Measurements from ENCODE around the gene OR10T2.
"Not testable (repeated sequence)": the region's sequence is repeated elsewhere in the genome, so short reads cannot be mapped to it uniquely, and the experiment has no call there.

The OR10T2 gene

DNA sequence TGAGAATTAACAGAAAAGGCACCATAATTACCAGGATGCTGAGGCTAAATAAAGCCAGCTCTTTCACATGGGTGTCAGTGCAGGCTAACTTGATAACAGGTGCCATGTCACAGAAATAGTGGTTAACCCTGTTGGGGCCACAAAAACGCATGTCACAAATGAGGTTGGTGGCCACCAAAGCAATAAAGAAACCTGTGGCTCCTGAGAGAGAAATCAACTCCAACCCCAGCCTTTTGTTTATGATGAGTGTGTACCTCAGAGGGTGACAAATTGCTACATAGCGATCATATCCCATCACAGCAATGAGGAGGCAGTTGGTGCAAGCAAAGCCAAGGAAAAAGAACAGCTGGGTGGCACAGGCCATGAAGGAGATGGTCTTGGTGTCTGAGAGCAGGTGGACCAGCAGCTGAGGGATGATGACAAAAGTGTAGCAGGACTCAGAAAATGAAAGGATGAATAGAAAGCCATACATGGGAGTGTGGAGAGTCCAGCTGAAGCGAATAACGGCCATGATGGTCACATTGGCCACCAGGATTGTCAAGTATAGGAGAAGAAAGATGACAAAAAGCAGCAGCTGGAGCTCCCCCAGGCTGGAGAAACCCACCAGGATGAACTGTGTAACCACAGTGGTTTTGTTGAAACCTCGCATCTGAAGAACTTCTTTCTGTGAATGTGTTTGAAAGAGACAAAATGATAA lies at the start of gene OR10T2:
Gene OR10T2 (minus strand): TSS at position 649 of the 697 bp plus-strand sequence. CDS start 0 bp downstream, at position 649.
- in situ Hi-C loops (cut with MboI; ENCODE audit: low sequenced_read_pairs), result no loop called here

DNA sequence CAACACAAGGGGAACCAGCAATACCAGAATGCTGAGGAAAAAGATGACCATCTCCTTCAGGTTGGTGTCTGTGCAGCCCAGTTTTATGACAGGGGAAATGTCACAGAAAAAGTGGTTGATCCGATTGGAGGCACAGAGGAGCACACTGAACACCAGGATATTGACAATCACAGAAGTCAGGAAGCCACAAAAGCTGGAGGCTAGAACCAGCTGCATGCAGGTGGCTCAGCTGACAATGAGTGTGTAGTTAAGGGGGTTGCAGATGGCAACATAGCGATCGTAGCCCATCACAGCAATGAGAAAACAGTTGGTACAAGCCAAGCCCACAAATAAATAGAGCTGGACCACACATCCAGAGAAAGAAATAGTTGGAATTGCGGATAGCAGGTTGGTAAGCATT lies 46.1 kb upstream of the OR10T2 start:
- in situ Hi-C loops (cut with MboI; ENCODE audit: low sequenced_read_pairs), result no loop called here

- in situ Hi-C loops (cut with MboI; ENCODE audit: low sequenced_read_pairs), result no loop called here
Observed at GRCh38 chr1:158434741-158435140, 35.5 kb upstream of the OR10T2 start.

DNA sequence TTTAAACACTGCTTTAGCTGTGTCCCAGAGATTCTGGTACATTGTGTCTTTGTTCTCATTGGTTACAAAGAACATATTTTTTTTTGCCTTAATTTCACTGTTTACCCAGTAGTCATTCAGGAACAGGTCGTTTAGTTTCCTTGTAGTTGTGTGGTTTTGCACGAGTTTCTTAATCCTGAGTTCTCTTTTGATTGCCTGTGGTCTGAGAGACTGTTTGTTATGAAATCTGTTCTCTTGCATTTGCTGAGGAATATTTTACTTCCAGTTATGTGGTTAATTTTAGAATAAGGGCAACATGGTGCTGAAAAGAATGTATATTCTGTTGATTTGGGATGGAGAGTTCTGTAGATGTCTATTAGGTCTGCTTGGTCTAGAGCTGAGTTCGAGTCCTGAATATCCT lies 30.9 kb upstream of the OR10T2 start:
- in situ Hi-C loops (cut with MboI; ENCODE audit: low sequenced_read_pairs), result not testable (repeated sequence)

GRCh38 chr1:158426137-158426536 lies 26.9 kb upstream of the OR10T2 start, which contains the start of gene OR10K2:
TSS of gene OR10K2 (minus strand) at chr1:158426237. CDS start at chr1:158420866, 5,371 bp downstream.
- in situ Hi-C loops (cut with MboI; ENCODE audit: low sequenced_read_pairs), result no loop called here

GRCh38 chr1:158425027-158425426 lies 25.8 kb upstream of the OR10T2 start:
- in situ Hi-C loops (cut with MboI; ENCODE audit: low sequenced_read_pairs), result no loop called here

GRCh38 chr1:158422212-158422611 lies 22.9 kb upstream of the OR10T2 start:
- in situ Hi-C loops (cut with MboI; ENCODE audit: low sequenced_read_pairs), result no loop called here

- in situ Hi-C loops (cut with MboI; ENCODE audit: low sequenced_read_pairs), result no loop called here
Observed at GRCh38 chr1:158417586-158417985, 18.3 kb upstream of the OR10T2 start.

GRCh38 chr1:158414651-158415345 lies 15.5 kb upstream of the OR10T2 start:
- in situ Hi-C loops (cut with MboI; ENCODE audit: low sequenced_read_pairs), result no loop called here

- in situ Hi-C loops (cut with MboI; ENCODE audit: low sequenced_read_pairs), result no loop called here
Observed at GRCh38 chr1:158407092-158407491, 7.8 kb upstream of the OR10T2 start.

DNA sequence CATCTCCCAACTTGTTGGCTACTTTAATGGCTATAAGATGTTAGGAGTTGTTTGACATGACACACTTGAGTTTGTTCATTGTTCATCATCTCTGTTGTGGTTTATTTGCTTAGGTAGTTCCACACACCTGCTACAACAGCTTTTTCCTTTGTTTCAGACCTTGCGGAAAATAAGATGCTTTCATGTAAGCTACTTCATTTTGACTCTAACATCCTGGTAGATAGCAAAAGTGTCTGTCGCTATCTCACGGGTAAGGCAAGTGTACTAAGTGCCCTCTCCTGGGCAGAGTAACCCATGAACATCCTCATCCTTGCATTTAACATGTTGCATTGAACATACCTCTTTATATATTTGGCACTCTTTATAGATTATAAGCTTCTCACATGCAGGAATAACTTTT lies 1.6 kb upstream of the OR10T2 start:
- in situ Hi-C loops (cut with MboI; ENCODE audit: low sequenced_read_pairs), result no loop called here

- in situ Hi-C loops (cut with MboI; ENCODE audit: low sequenced_read_pairs), result no loop called here
Observed at GRCh38 chr1:158396646-158397045, 2.6 kb downstream of the OR10T2 start.

DNA sequence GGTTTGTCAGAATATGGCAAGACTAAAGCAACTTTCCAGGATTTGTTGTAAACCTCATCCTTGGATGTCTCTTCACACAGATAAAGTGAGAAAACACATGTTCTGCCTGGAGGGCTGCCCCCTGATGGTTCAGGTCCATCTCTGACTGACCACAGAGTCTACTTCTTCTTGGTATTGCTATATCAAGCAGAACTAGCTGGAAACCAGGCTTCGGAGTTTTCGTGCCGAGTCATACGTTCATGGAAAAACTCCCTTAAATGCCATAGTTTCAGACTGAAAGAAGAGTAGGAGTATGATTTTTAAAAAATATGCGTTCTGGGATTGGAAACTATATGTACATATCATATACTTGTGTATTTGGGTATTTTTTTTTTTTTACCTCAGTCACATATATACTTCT lies 5.8 kb downstream of the OR10T2 start:
- in situ Hi-C loops (cut with MboI; ENCODE audit: low sequenced_read_pairs), result no loop called here

DNA sequence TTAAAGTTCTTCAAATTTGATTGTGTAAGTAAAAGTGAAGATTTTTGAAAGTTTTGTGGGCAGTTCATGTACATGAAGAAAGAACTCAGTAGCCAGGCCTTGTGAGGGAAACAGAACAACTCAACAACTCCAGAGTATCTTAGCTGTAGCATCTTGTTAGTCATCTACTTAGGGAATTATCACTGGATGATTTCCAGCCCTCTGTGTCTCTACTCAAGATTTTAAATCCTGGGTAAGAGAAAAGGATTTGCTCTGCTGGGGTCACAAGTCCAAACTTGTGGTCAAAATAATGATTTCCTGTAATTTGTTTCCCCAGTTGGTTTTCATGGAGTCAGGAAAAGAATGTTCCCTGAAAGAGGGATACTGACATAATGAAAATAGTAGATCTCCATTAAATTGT lies 8.2 kb downstream of the OR10T2 start:
- in situ Hi-C loops (cut with MboI; ENCODE audit: low sequenced_read_pairs), result no loop called here

GRCh38 chr1:158390331-158390730 lies 8.9 kb downstream of the OR10T2 start:
- in situ Hi-C loops (cut with MboI; ENCODE audit: low sequenced_read_pairs), result no loop called here

- in situ Hi-C loops (cut with MboI; ENCODE audit: low sequenced_read_pairs), result no loop called here
Observed at GRCh38 chr1:158374860-158375259, 24.4 kb downstream of the OR10T2 start.

DNA sequence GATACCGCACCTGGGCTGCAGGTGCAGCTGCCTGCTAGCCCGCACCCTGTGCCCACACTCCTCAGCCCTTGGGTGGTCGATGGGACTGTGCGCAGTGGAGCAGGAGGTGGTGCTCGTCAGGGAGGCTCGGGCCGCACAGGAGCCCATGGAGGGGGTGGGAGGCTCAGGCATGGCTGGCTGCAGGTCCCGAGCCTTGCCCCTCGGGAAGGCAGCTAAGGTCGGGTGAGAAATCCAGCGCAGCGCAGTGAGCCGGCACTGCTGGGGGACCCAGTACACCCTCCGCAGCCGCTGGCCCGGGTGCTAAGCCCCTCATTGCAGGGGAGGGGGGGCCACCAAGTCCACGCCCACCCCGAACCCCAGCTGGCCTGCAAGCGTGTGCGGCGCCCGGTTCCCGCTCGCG lies 25.2 kb downstream of the OR10T2 start:
- in situ Hi-C loops (cut with MboI; ENCODE audit: low sequenced_read_pairs), result not testable (repeated sequence)

DNA sequence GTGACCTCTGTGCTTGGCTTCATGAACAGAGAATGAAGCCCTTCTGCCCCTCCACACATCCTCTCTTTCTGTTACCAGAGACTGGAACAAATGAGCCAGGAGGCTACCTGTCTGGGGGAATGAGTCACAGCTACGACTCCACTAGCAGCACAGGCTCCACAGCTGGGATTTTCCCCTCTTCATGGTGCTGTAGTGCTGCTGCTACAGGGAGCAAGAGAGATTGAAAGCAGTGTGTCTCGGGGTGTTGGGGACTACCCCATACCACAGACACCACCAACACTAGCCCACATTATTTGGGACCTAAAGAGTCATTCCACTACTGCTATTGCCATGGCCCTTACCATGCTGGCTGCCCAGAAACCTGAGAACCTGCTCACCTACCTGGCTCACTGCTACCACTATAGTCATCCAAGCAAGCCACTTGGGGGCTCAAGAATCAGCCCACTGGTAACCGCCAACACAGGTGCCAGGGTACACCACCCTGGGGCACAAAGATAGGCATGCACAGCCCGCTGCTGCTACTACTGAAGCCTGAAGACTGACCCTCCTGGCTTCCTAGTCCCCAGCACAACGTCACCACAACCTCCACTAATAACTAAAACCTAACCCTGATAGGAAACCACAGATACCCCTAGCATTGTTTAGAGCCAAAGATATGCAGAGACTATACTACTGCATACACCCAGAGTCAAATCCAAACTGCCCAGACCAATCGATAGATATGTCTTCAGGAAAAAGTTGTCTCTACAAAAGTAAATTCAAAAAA lies 27.9 kb downstream of the OR10T2 start:
- in situ Hi-C loops (cut with MboI; ENCODE audit: low sequenced_read_pairs), result no loop called here

DNA sequence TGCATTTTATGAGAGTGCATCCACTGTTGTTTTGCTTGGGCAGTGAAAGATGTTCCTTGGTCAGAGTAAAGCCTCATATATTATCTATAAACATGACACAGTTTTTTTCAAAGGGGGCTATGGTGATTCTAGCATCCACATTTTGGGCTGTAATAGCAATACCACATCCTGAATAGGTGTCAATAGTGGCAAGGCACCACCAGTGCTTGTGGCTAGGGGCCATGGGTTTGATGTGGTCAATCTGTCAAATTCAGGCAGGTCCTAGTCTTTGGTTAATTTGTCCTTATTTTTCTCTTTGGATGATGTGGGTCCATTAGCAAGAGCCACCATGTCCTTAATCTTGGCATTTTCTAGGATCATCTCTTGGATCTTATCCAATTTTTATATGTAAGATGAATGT lies 32.5 kb downstream of the OR10T2 start:
- in situ Hi-C loops (cut with MboI; ENCODE audit: low sequenced_read_pairs), result no loop called here

DNA sequence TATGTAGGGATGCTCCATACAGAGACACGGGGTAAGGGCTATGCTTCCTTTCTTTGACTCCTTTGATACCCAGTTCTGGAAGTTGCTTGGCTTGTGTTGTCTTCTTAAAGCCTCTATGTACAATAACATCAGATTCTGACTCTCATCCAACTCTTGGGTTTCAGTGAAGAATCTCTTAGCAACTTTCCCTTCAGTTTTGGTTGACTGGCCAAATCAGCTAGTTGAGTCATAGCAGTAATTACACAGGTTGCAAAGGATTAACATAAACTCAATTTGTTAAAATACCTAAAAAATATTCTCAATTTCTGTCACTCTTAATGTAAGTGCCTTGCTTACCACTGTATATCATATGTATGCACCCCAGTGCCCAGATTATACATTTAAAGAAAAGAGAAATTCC lies 36.3 kb downstream of the OR10T2 start:
- in situ Hi-C loops (cut with MboI; ENCODE audit: low sequenced_read_pairs), result no loop called here

DNA sequence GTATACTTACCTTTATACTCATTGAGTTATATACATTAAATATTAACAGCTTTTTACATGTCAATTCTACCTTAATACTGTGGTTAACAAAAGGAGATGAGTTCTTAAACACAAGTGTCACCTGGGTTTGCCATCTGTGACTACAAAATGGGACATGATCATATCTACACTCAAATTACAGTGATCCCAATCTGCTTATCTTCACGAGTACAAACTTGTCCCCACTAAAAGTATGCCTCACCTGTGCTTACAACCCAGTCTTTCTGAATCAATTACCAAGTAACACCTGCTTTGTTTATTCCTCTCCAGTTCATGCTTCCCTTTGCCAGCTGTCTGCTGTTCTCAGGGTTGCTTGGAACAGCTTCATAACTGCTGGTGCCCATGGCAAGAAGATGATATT lies 36.8 kb downstream of the OR10T2 start:
- in situ Hi-C loops (cut with MboI; ENCODE audit: low sequenced_read_pairs), result no loop called here

DNA sequence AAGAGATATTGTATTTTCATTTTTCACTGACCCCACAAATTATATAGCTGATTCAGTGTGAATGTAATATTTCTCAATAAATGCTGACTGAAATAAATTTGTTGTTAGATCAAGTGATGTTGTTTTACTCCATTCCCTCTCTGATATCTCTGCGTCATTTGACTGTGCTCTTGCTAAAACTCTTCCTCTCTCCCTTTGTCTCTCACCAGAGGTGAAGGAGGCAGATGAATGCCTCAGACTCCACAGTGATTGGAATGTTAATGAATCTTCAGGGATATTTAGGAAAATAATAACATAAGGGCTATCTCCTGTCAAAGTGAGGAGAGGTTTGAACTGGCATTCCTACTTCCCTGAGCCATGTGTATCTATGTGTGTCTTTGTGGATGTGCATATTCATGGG lies 41.8 kb downstream of the OR10T2 start:
- in situ Hi-C loops (cut with MboI; ENCODE audit: low sequenced_read_pairs), result no loop called here
